Smooth muscle cell (in vitro differentiated cells): ENCODE results near the gene CDO1. TPM values are rescaled to one million over a fixed set of nuclear protein-coding genes. Genes with fewer than 3 reads are reported as not detected.

Source experiments
- DNase-seq: peaks from one replicate; lab custom pipeline; 2025; ENCODE audit not compliant: unreplicated experiment; lab: John Stamatoyannopoulos, UW
- H2AFZ ChIP-seq: fragments of 200-600 bp; sonication (generic); 2 replicates; pipeline ENCODE4 v1.6.0; 2016; ENCODE audit warnings: antibody characterized with exemption, low read depth, mild to moderate bottlenecking
- H3F3A ChIP-seq: fragments of 200-600 bp; sonication (generic); 2 replicates; pipeline ENCODE4 v1.6.0; 2017; ENCODE audit warnings: antibody characterized with exemption, low read depth
- H3K27ac ChIP-seq: fragments of 200-600 bp; sonication (generic); 2 replicates; pipeline ENCODE4 v1.5.1; 2016; ENCODE audit warnings: low read depth, mild to moderate bottlenecking
- H3K27me3 ChIP-seq: fragments of 200-600 bp; sonication (generic); 2 replicates; pipeline ENCODE4 v1.6.1; 2016; ENCODE audit warnings: low read depth, mild to moderate bottlenecking
- H3K36me3 ChIP-seq: fragments of 200-600 bp; sonication (generic); 2 replicates; pipeline ENCODE4 v1.5.1; 2016; ENCODE audit warnings: low read depth
- H3K4me1 ChIP-seq: fragments of 200-600 bp; sonication (generic); 2 replicates; pipeline ENCODE4 v1.5.1; 2016; ENCODE audit warnings: low read depth
- H3K4me2 ChIP-seq: fragments of 200-600 bp; sonication (generic); 2 replicates; pipeline ENCODE4 v1.6.0; 2016; ENCODE audit warnings: mild to moderate bottlenecking
- H3K4me3 ChIP-seq: fragments of 200-600 bp; sonication (generic); 2 replicates; pipeline ENCODE4 v1.5.1; 2016; ENCODE audit warnings: mild to moderate bottlenecking
- H3K79me2 ChIP-seq: fragments of 200-600 bp; sonication (generic); 2 replicates; pipeline ENCODE4 v1.6.0; 2016; ENCODE audit warnings: low read depth, mild to moderate bottlenecking
- H3K9ac ChIP-seq: fragments of 200-600 bp; sonication (generic); 2 replicates; pipeline ENCODE4 v1.6.0; 2016; ENCODE audit warnings: low read depth
- H3K9me3 ChIP-seq: fragments of 200-600 bp; sonication (generic); replicated peaks from 2 replicates; pipeline ENCODE4 v1.5.1; 2016; ENCODE audit warnings: low read depth
- H4K20me1 ChIP-seq: fragments of 200-600 bp; sonication (generic); 2 replicates; pipeline ENCODE4 v1.6.0; 2016; ENCODE audit warnings: low read depth
- CTCF ChIP-seq: fragments of 200-600 bp; sonication (generic); IDR thresholded peaks from 2 replicates; pipeline ENCODE4 v1.5.1; 2017; ENCODE audit warnings: borderline replicate concordance, mild to moderate bottlenecking, antibody characterized with exemption; ENCODE audit not compliant: insufficient read depth, poor library complexity, severe bottlenecking
- WGBS: methylation state at CpG from one replicate; pipeline ENCODE4 v1.1.7; 2016; ENCODE audit warnings: low lambda C conversion rate; 5-methylcytosine and 5-hydroxymethylcytosine counted together
- polyA plus RNA-seq: library from polyadenylated mRNA; unstranded; fragments of >200 nt; fragmentation: Nextera tagmentation; extraction: Ambion mirVana; gene quantifications from 2 replicates; pipeline ENCODE4 v1.2.1, GENCODE V29; 2016
- total RNA-seq: library from RNA; depleted of rRNA; stranded (reverse); fragments of >200 nt; gene quantifications from 2 replicates; pipeline ENCODE4 v1.2.3, GENCODE V29; 2014

Gene CDO1
- total and polyA plus RNA-seq, 2 experiments from 2014 or later = 26.3 to 48.4 TPM

- Histone ChIP-seq H3K4me2 (peak overlapping the region; percentile 4), H3K27ac (no peak overlapping the region), H3K9ac (no peak overlapping the region), H3K4me3 (no peak overlapping the region), H3K9me3 (no peaks in the 10 kb centered on the region), H3K36me3 (no peaks in the 10 kb centered on the region), H4K20me1 (peaks cover 95% of the 10 kb centered on the region), H3K27me3 (no peaks in the 10 kb centered on the region), H3K79me2 (peaks cover 100% of the 10 kb centered on the region), H3F3A (no peaks in the 10 kb centered on the region), H3K4me1 (no peaks in the 10 kb centered on the region), H2AFZ (no peak overlapping the region)
- DNase-seq = no peak
- WGBS = 69% methylated on average over 4 of the region's 4 CpGs
- TF ChIP-seq CTCF = no peak
These were observed 34.4 kb upstream of the CDO1 start for GRCh38 chr5:115850744-115851416.

GRCh38 chr5:115849258-115849798 is 32.9 kb upstream of the CDO1 start:
- Histone ChIP-seq H3K36me3 (no peaks in the 10 kb centered on the region), H3K4me3 (no peak overlapping the region), H3F3A (no peaks in the 10 kb centered on the region), H3K9ac (no peak overlapping the region), H3K79me2 (peaks cover 100% of the 10 kb centered on the region), H3K27me3 (no peaks in the 10 kb centered on the region), H3K4me2 (no peak overlapping the region), H3K27ac (no peak overlapping the region), H3K9me3 (no peaks in the 10 kb centered on the region), H2AFZ (no peak overlapping the region), H3K4me1 (no peaks in the 10 kb centered on the region), H4K20me1 (peaks cover 95% of the 10 kb centered on the region)
- TF ChIP-seq CTCF = no peak
- 94% methylated on average over 3 of the region's 3 CpGs for WGBS
- DNase-seq = no peak

DNA sequence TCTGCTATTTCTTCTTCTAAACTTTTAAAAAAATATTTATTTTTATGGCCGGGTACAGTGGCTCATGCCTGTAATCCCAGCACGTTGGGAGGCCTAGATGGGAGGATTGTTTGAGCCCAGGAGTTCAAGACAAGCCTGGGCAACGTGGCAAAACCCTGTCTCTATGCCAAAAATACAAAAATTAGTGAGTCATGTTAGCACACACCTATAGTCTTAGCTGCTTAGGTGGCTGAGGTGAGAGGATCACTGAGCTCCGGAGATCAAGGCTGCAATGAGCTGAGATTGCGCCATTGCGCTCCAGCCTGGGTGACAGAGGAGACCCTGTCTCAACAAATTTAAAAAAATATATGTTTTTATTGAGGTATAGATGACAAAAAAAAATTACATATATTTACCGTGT is 30.8 kb upstream of the CDO1 start:
- no peak for DNase-seq
- H3K27ac ChIP-seq = no peak overlapping the region

More for the DNA sequence above, 30.8 kb upstream of the CDO1 start:
- no peaks in the 10 kb centered on the region for H3F3A ChIP-seq
- no peak overlapping the region for H2AFZ ChIP-seq
- H3K4me2 ChIP-seq = no peak overlapping the region
- no peak overlapping the region for H3K9ac ChIP-seq
- peaks cover 99% of the 10 kb centered on the region for H4K20me1 ChIP-seq
- H3K79me2 ChIP-seq = peaks cover 100% of the 10 kb centered on the region
- WGBS = 95% methylated on average over 7 of the region's 7 CpGs
- H3K4me1 ChIP-seq = peaks cover 6% of the 10 kb centered on the region
- H3K27me3 ChIP-seq = no peaks in the 10 kb centered on the region
- no peak for TF ChIP-seq CTCF
- H3K4me3 ChIP-seq = no peak overlapping the region
- no peaks in the 10 kb centered on the region for H3K36me3 ChIP-seq
- H3K9me3 ChIP-seq = no peaks in the 10 kb centered on the region
